Stimulated activated CD4-positive, alpha-beta T cell treated with anti-CD3 and anti-CD28 coated beads, Interleukin-12 subunit alpha, Interleukin-12 subunit beta, amount 100 ng/mL, for 48 hours (primary cell): ENCODE results near the gene CDH4.

Source experiments
- DNase-seq, 3 donors: peaks; one replicate each; pipeline ENCODE4 v3.0.0-alpha.2; 2020; ENCODE audit warnings: low read depth in 2 of 3, low spot score in 1 of 3

The CDH4 gene

GRCh38 chr20:61281286-61281795 lies 29.3 kb downstream of the CDH4 start:
- DNase-seq, result no peak

- DNase-seq, result no peak
Measured at GRCh38 chr20:61284752-61285151, 32.7 kb downstream of the CDH4 start.

GRCh38 chr20:61285152-61285645 lies 33.1 kb downstream of the CDH4 start:
- DNase-seq, result no peak

- no peak for DNase-seq
Measured at GRCh38 chr20:61285691-61286090, 33.6 kb downstream of the CDH4 start.

- no peak for DNase-seq
Measured at GRCh38 chr20:61287583-61288275, 35.7 kb downstream of the CDH4 start.

- DNase-seq, result no peak
Measured at GRCh38 chr20:61288331-61288784, 36.3 kb downstream of the CDH4 start.

GRCh38 chr20:61289166-61289565 lies 37.1 kb downstream of the CDH4 start:
- no peak for DNase-seq

GRCh38 chr20:61290721-61291120 lies 38.7 kb downstream of the CDH4 start:
- no peak for DNase-seq

GRCh38 chr20:61291166-61291829 lies 39.2 kb downstream of the CDH4 start:
- no peak for DNase-seq

GRCh38 chr20:61292391-61292790 lies 40.3 kb downstream of the CDH4 start:
- no peak for DNase-seq

GRCh38 chr20:61292821-61293612 lies 41.0 kb downstream of the CDH4 start:
- no peak for DNase-seq

- no peak for DNase-seq
Measured at GRCh38 chr20:61293951-61294350, 41.9 kb downstream of the CDH4 start.

- DNase-seq, result no peak
Measured at GRCh38 chr20:61295249-61295648, 43.2 kb downstream of the CDH4 start.

- no peak for DNase-seq
Measured at GRCh38 chr20:61295682-61296628, 43.9 kb downstream of the CDH4 start.

- DNase-seq, result no peak
Measured at GRCh38 chr20:61296629-61297019, 44.6 kb downstream of the CDH4 start.

GRCh38 chr20:61297491-61297890 lies 45.4 kb downstream of the CDH4 start:
- no peak for DNase-seq

GRCh38 chr20:61297986-61298385 lies 45.9 kb downstream of the CDH4 start:
- DNase-seq, result no peak

GRCh38 chr20:61298661-61299060 lies 46.6 kb downstream of the CDH4 start:
- no peak for DNase-seq

GRCh38 chr20:61299104-61299503 lies 47.0 kb downstream of the CDH4 start:
- no peak for DNase-seq

GRCh38 chr20:61299618-61300017 lies 47.6 kb downstream of the CDH4 start:
- no peak for DNase-seq

GRCh38 chr20:61300293-61300692 lies 48.2 kb downstream of the CDH4 start:
- DNase-seq, result no peak
